ENCODE data around the gene ROBO1. TPM values are rescaled to one million over a fixed set of nuclear protein-coding genes. Genes with fewer than 3 reads are reported as not detected.

ROBO1 gene
- total and polyA plus RNA-seq, 2 of the 13 experiments (the other 11 are each of a cell fraction or from before 2014, with no cell fraction given): 52.2 to 71.0 TPM

DNA sequence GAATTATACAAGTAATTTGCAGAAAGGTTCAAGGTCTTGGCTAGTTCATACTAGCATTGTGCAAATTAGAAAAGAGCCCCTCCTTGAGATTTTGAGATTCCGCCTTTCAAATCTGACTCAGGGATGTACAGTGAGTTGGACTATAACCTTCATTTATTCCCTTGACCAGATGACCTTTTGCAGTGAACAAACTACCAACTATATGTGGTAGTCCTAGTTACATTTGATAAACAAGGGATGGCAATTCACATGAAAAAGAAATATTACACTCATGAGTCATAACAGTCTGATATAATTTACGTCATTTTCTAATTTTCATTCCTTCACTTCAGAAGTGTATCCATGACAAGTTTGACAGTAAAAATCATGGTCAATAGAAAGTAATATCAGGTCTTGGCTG, 860.4 kb downstream of the ROBO1 start (continued):
- peak; percentile 30; the same call in 1 of the 2 replicates for TF ChIP-seq ARID5B (CRISPR knock-in tag; IDR thresholded peaks at IDR 0.05)
- no peak for TF ChIP-seq CREB1 (IDR thresholded peaks at IDR 0.05)
- TF ChIP-seq CREB1 (CRISPR knock-in tag; IDR thresholded peaks at IDR 0.05): peak; percentile 33; the same call in 1 of the 2 replicates
- no peak for TF ChIP-seq RXRA (CRISPR knock-in tag; IDR thresholded peaks at IDR 0.05)
- TF ChIP-seq NR2F2 (IDR thresholded peaks at IDR 0.05; ENCODE audit: borderline replicate concordance, low read depth): no peak
- TF ChIP-seq HOXA3 (CRISPR knock-in tag; IDR thresholded peaks at IDR 0.05): no peak
- TF ChIP-seq SRSF9 (IDR thresholded peaks at IDR 0.05; ENCODE audit: borderline replicate concordance, insufficient read depth, low read depth, low read length, poor library complexity, severe bottlenecking): no peak
- TF ChIP-seq ZNF577 (CRISPR knock-in tag; IDR thresholded peaks at IDR 0.05; ENCODE audit: borderline replicate concordance, low read depth): no peak
- TF ChIP-seq RARA (CRISPR knock-in tag; IDR thresholded peaks at IDR 0.05): peak; percentile 39; the same call in 1 of the 2 replicates
- no peak for TF ChIP-seq SRSF4 (IDR thresholded peaks at IDR 0.05; ENCODE audit: low read depth, low read length, poor library complexity, severe bottlenecking)
- no peak for TF ChIP-seq ZHX2 (IDR thresholded peaks at IDR 0.05; ENCODE audit: low read depth)
- no peak for TF ChIP-seq ZHX2 (CRISPR knock-in tag; IDR thresholded peaks at IDR 0.05; ENCODE audit: borderline replicate concordance)
- TF ChIP-seq ISL2 (CRISPR knock-in tag; IDR thresholded peaks at IDR 0.05): no peak
- peak; percentile 27; the same call in 1 of the 2 replicates for TF ChIP-seq HNF4A (CRISPR knock-in tag; IDR thresholded peaks at IDR 0.05)
- no peak for TF ChIP-seq NFE2L1 (CRISPR knock-in tag; IDR thresholded peaks at IDR 0.05; ENCODE audit: borderline replicate concordance)
- TF ChIP-seq, protein P1, sequence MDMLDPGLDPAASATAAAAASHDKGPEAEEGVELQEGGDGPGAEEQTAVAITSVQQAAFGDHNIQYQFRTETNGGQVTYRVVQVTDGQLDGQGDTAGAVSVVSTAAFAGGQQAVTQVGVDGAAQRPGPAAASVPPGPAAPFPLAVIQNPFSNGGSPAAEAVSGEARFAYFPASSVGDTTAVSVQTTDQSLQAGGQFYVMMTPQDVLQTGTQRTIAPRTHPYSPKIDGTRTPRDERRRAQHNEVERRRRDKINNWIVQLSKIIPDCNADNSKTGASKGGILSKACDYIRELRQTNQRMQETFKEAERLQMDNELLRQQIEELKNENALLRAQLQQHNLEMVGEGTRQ (IDR thresholded peaks at IDR 0.05; ENCODE audit: low read depth, low read length): no peak
- TF ChIP-seq, protein P1 (CRISPR knock-in tag; IDR thresholded peaks at IDR 0.05; ENCODE audit: borderline replicate concordance): no peak
- no peak for TF ChIP-seq ARNT2 (CRISPR knock-in tag; IDR thresholded peaks at IDR 0.05; ENCODE audit: low read depth)
